ENCODE measurements around the gene SESN1.
"Not testable (repeated sequence)": the region's sequence is repeated elsewhere in the genome, so short reads cannot be mapped to it uniquely, and the experiment has no call there.

DNA sequence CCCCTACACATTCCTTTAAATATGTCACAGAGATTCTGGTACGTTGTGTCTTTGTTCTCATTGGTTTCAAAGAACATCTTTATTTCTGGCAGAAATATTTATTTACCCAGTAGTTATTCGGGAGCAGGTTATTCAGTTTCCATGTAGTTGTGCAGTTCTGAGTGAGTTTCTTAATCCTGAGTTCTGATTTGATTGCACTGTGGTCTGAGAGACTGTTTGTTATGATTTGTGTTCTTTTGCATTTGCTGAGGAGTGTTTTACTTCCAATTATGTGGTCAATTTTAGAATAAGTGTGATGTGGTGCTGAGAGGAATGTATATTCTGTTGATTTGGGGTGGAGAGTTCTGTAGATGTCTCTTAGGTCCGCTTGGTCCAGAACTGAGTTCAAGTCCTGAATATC is 18.0 kb upstream of the SESN1 start:
- not testable (repeated sequence) for TF ChIP-seq POLR2A (IDR thresholded peaks at IDR 0.05; ENCODE audit: low read depth, low read length); TAF1 (IDR thresholded peaks at IDR 0.05; ENCODE audit: low read depth, low read length); SPI1 (IDR thresholded peaks at IDR 0.05; ENCODE audit: low read depth, low read length); POLR2AphosphoS5 (IDR thresholded peaks at IDR 0.05; ENCODE audit: low read depth, low read length); POU2F2 (IDR thresholded peaks at IDR 0.05; ENCODE audit: low read depth, low read length); PAX5 (IDR thresholded peaks at IDR 0.05; ENCODE audit: insufficient read depth, low read length, severe bottlenecking)

All from GM12891 (cell line).